K562 (cell line): ENCODE data around the gene ACLY. TPM values are rescaled to one million over a fixed set of nuclear protein-coding genes. Genes with fewer than 3 reads are reported as not detected.

Experiments used
- CREM ChIP-seq: IDR thresholded peaks from 2 replicates; pipeline ENCODE4 v1.6.1; 2014; ENCODE audit warnings: antibody characterized with exemption, low read depth
- ETV1 ChIP-seq: fragments of 450-650 bp; conservative IDR thresholded peaks from 2 replicates; pipeline ENCODE4 v1.6.1; 2016; ENCODE audit warnings: missing genetic modification characterization, control low read depth, low read depth, missing compliant biosample characterization
- PHF8 ChIP-seq: fragments of 200-600 bp; sonication (generic); IDR thresholded peaks from 2 replicates; pipeline ENCODE4 v1.6.1; 2012; ENCODE audit warnings: mixed run types, mild to moderate bottlenecking, inconsistent platforms, low read length, moderate library complexity, borderline replicate concordance
- SMAD3 ChIP-seq: fragments of 450-650 bp; formaldehyde crosslinking; conservative IDR thresholded peaks from 2 replicates; pipeline ENCODE4 v1.4.0; 2020; ENCODE audit warnings: mild to moderate bottlenecking
- TEAD2 ChIP-seq: fragments of 450-650 bp; IDR thresholded peaks from 2 replicates; pipeline ENCODE4 v1.6.1; 2016; ENCODE audit warnings: missing genetic modification characterization, control low read depth, missing compliant biosample characterization
- polyA plus RNA-seq, 8 experiments: library from polyadenylated mRNA; depleted of rRNA in 4 of 8; stranded (reverse) in 5 of 8; unstranded in 3 of 8; fragments of >200 nt; fragmentation: Nextera tagmentation in 2 of 8; fragmentation: Illumina TruSeq in 1 of 8; extraction: Ambion mirVana in 2 of 8; extraction: Trizol in 1 of 8; gene quantifications; 2 replicates each; pipeline versions ENCODE4 v1.2.1 to v1.2.3, GENCODE V29; 2011 to 2014; ENCODE audit warnings: inconsistent platforms in 1 of 8, missing spikeins in 1 of 8
- total RNA-seq, 7 experiments: library from RNA; depleted of rRNA in 6 of 7; stranded (reverse); fragments of >200 nt in 6 of 7; fragmentation: Illumina TruSeq in 2 of 7; extraction: Trizol in 2 of 7; gene quantifications; 2 replicates each; pipeline versions ENCODE4 v1.2.1 to v1.2.3, GENCODE V29; 2011 to 2021; ENCODE audit warnings: low replicate concordance in 1 of 7
- TF ChIP-seq, protein P1 (sequence below): fragments of 450-650 bp; IDR thresholded peaks from 2 replicates; pipeline ENCODE4 v1.6.1; 2018; ENCODE audit not compliant: partially characterized antibody
- TF ChIP-seq, protein P2 (sequence below): fragments of 450-650 bp; IDR thresholded peaks from 2 replicates; pipeline ENCODE4 v1.6.1; 2016; ENCODE audit warnings: mild to moderate bottlenecking
- TF ChIP-seq, protein P3 (sequence below): fragments of 250-450 bp; sonication (Bioruptor Pico); IDR thresholded peaks from 2 replicates; pipeline ENCODE4 v1.4.0; 2020; ENCODE audit warnings: mild to moderate bottlenecking
- TF ChIP-seq, protein P4 (sequence below): sonication (generic); formaldehyde crosslinking; IDR thresholded peaks from 2 replicates; pipeline ENCODE4 v1.8.0; 2023; ENCODE audit warnings: missing genetic modification reagents, mild to moderate bottlenecking, borderline replicate concordance
- TF ChIP-seq, protein P5 (sequence below): sonication (generic); formaldehyde crosslinking; IDR thresholded peaks from 2 replicates; pipeline ENCODE4 v1.8.1; 2023; ENCODE audit warnings: mild to moderate bottlenecking, missing genetic modification reagents

Gene ACLY
- total and polyA plus RNA-seq, 9 of the 15 experiments (the other 6 are each of a cell fraction or from before 2014, with no cell fraction given), result 42.9 to 280 (median 125) TPM

DNA sequence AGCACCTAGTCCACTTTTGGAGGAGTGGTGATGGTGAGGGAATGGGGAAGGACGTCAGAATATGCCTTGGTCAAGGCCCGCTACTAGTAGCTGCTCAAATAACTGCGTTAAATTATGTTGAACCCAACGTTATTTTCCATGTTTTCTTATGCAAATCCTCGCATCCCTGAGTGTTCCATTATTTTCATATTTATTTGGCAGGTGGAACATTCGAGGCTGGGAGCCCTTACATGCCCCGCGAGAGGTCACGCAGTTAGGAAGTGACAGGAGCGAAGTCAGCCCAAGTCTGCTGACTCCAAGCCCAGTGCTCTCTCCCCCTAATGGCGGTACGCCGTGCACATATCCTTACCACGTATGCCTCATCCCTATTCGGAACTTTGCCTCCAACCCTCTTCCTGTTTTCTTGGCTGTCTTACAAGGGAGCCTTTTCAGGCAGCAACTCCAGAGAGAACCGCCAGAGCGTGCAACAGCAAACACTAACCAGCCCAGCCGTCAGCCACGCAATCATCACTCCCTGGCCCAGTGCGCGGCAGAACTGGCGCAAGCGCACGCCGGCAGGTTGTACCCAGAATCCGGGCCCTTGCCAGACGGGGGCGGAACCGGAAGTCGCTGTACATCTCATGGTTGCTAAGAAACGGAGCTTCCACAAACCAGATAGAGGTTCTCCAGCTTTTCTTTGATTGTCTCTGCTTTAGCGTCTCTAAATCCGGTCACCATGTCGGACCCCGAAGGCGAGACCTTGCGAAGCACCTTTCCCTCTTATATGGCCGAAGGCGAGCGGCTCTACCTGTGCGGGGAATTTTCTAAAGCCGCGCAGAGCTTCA, 11.5 kb upstream of the ACLY start, which contains the start of gene ODAD4 (continued):
- TF ChIP-seq, protein P1, sequence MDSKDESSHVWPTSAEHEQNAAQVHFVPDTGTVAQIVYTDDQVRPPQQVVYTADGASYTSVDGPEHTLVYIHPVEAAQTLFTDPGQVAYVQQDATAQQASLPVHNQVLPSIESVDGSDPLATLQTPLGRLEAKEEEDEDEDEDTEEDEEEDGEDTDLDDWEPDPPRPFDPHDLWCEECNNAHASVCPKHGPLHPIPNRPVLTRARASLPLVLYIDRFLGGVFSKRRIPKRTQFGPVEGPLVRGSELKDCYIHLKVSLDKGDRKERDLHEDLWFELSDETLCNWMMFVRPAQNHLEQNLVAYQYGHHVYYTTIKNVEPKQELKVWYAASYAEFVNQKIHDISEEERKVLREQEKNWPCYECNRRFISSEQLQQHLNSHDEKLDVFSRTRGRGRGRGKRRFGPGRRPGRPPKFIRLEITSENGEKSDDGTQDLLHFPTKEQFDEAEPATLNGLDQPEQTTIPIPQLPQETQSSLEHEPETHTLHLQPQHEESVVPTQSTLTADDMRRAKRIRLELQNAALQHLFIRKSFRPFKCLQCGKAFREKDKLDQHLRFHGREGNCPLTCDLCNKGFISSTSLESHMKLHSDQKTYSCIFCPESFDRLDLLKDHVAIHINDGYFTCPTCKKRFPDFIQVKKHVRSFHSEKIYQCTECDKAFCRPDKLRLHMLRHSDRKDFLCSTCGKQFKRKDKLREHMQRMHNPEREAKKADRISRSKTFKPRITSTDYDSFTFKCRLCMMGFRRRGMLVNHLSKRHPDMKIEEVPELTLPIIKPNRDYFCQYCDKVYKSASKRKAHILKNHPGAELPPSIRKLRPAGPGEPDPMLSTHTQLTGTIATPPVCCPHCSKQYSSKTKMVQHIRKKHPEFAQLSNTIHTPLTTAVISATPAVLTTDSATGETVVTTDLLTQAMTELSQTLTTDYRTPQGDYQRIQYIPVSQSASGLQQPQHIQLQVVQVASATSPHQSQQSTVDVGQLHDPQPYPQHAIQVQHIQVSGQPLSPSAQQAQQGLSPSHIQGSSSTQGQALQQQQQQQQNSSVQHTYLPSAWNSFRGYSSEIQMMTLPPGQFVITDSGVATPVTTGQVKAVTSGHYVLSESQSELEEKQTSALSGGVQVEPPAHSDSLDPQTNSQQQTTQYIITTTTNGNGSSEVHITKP, result peak; percentile 65
- peak; percentile 67; the same call in 1 of the 2 replicates for TF ChIP-seq PHF8
- TF ChIP-seq CREM, result peak; percentile 84
- TF ChIP-seq SMAD3, result no peak
- TF ChIP-seq, protein P2, sequence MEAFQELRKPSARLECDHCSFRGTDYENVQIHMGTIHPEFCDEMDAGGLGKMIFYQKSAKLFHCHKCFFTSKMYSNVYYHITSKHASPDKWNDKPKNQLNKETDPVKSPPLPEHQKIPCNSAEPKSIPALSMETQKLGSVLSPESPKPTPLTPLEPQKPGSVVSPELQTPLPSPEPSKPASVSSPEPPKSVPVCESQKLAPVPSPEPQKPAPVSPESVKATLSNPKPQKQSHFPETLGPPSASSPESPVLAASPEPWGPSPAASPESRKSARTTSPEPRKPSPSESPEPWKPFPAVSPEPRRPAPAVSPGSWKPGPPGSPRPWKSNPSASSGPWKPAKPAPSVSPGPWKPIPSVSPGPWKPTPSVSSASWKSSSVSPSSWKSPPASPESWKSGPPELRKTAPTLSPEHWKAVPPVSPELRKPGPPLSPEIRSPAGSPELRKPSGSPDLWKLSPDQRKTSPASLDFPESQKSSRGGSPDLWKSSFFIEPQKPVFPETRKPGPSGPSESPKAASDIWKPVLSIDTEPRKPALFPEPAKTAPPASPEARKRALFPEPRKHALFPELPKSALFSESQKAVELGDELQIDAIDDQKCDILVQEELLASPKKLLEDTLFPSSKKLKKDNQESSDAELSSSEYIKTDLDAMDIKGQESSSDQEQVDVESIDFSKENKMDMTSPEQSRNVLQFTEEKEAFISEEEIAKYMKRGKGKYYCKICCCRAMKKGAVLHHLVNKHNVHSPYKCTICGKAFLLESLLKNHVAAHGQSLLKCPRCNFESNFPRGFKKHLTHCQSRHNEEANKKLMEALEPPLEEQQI, result no peak
- TF ChIP-seq, protein P3, sequence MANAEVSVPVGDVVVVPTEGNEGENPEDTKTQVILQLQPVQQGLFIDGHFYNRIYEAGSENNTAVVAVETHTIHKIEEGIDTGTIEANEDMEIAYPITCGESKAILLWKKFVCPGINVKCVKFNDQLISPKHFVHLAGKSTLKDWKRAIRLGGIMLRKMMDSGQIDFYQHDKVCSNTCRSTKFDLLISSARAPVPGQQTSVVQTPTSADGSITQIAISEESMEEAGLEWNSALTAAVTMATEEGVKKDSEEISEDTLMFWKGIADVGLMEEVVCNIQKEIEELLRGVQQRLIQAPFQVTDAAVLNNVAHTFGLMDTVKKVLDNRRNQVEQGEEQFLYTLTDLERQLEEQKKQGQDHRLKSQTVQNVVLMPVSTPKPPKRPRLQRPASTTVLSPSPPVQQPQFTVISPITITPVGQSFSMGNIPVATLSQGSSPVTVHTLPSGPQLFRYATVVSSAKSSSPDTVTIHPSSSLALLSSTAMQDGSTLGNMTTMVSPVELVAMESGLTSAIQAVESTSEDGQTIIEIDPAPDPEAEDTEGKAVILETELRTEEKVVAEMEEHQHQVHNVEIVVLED (CRISPR knock-in tag), result peak; percentile 39; the same call in 1 of the 2 replicates
- TF ChIP-seq, protein P4, sequence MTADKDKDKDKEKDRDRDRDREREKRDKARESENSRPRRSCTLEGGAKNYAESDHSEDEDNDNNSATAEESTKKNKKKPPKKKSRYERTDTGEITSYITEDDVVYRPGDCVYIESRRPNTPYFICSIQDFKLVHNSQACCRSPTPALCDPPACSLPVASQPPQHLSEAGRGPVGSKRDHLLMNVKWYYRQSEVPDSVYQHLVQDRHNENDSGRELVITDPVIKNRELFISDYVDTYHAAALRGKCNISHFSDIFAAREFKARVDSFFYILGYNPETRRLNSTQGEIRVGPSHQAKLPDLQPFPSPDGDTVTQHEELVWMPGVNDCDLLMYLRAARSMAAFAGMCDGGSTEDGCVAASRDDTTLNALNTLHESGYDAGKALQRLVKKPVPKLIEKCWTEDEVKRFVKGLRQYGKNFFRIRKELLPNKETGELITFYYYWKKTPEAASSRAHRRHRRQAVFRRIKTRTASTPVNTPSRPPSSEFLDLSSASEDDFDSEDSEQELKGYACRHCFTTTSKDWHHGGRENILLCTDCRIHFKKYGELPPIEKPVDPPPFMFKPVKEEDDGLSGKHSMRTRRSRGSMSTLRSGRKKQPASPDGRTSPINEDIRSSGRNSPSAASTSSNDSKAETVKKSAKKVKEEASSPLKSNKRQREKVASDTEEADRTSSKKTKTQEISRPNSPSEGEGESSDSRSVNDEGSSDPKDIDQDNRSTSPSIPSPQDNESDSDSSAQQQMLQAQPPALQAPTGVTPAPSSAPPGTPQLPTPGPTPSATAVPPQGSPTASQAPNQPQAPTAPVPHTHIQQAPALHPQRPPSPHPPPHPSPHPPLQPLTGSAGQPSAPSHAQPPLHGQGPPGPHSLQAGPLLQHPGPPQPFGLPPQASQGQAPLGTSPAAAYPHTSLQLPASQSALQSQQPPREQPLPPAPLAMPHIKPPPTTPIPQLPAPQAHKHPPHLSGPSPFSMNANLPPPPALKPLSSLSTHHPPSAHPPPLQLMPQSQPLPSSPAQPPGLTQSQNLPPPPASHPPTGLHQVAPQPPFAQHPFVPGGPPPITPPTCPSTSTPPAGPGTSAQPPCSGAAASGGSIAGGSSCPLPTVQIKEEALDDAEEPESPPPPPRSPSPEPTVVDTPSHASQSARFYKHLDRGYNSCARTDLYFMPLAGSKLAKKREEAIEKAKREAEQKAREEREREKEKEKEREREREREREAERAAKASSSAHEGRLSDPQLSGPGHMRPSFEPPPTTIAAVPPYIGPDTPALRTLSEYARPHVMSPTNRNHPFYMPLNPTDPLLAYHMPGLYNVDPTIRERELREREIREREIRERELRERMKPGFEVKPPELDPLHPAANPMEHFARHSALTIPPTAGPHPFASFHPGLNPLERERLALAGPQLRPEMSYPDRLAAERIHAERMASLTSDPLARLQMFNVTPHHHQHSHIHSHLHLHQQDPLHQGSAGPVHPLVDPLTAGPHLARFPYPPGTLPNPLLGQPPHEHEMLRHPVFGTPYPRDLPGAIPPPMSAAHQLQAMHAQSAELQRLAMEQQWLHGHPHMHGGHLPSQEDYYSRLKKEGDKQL, result no peak
- peak; percentile 59 for TF ChIP-seq ETV1
- no peak for TF ChIP-seq TEAD2
- TF ChIP-seq, protein P5, sequence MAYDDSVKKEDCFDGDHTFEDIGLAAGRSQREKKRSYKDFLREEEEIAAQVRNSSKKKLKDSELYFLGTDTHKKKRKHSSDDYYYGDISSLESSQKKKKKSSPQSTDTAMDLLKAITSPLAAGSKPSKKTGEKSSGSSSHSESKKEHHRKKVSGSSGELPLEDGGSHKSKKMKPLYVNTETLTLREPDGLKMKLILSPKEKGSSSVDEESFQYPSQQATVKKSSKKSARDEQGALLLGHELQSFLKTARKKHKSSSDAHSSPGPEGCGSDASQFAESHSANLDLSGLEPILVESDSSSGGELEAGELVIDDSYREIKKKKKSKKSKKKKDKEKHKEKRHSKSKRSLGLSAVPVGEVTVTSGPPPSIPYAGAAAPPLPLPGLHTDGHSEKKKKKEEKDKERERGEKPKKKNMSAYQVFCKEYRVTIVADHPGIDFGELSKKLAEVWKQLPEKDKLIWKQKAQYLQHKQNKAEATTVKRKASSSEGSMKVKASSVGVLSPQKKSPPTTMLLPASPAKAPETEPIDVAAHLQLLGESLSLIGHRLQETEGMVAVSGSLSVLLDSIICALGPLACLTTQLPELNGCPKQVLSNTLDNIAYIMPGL (CRISPR knock-in tag), result no peak
